HG02678 (cell line): ENCODE measurements around the gene SLC6A6.
A peak's percentile ranks its signal among the peaks of the same experiment; 100 is the strongest.

ENCODE experiments used
- ATAC-seq: cut with Tn5 transposase; IDR thresholded peaks from one replicate; pipeline ENCODE4 v1.9.1; 2021; ENCODE audit warnings: mild to moderate bottlenecking, moderate library complexity; ENCODE audit not compliant: unreplicated experiment

Gene SLC6A6

DNA sequence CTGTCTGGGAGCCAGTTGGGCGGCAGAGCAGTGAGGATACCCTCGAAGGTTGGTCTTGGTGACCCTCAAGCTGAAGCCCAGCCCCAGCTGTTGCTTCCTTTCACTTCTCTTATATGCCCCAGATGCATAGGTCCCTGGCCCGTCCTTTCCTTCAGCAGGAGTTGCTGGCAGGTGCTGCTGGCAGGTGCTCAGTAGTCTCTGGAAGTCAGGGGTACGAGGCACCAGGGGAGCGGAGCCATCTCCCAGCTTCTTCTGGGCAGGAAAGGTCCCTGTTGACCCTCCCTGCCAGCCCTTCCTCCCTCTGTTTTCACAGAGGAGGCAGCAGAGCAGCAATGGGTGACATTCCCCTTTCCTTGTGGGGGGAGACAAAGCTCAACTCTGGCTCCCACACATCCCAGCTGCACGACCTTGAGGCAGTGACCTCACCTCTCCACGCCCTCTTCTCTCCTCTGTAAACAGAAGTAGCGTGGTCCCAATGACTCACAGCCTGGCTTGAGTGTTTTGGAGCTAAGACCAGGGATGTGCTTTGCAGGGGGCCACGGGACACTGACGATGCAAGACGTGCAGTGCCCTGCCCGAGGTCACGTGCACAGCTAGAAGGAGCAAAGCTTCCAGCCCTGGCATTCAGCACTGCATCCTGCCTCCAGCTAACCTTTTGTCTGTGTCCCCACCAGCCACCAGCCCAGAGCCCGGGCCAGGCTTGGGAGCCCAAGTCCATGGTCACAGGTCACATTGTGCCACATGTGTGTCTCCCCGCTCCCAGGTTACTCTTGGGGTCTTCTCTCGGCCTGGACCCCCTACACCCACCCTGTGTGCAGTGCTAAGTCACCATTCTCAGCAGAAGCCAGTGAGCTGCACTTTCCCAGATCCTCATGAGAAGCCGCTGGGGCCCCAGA is 49.7 kb downstream of the SLC6A6 start:
- no peak for ATAC-seq

DNA sequence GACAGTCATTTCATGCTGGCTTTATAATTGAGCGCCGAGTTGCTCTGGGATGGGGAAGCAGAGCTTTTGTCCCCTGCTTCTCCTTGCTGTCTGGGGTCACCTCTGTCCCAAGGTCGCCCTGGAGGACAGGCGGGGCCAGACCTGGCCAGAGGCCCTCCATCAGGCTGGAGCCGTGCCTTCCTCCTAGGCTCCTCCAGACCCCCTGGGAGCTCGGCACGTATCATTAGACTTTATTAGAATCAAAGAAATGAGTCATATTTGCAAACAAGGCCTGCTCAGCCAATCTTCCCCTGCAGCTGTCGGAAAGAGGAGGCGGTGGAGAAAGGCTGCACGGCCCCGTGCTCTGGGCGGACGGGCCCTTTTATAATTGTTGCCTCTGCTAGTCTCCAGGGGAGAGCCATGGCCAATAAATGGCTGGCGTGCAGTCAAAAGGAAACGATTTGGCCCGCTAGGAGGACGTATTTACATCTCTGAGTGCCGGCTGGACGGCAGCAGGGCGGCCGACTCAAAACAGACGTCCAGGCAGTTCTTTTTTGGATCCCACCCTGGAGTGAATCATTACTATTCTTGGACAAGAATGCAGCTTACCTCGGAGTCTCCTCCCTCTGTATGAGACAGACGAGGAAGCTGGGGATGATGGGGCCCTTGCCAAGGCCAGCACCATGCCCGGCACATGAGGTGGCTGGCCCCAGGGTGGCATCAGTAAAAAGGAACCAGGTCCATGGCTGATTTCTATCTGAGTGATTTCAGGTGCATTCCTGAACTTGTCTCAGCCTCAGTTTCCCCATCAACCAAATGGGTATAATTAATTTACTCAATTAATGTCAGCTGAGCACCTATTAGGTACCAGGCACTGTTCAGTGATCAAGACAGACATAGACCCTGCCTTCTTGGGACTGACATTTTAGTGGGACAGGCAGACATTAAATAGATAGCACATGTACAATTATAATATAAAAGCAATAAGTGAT is 50.6 kb downstream of the SLC6A6 start:
- no peak for ATAC-seq

DNA sequence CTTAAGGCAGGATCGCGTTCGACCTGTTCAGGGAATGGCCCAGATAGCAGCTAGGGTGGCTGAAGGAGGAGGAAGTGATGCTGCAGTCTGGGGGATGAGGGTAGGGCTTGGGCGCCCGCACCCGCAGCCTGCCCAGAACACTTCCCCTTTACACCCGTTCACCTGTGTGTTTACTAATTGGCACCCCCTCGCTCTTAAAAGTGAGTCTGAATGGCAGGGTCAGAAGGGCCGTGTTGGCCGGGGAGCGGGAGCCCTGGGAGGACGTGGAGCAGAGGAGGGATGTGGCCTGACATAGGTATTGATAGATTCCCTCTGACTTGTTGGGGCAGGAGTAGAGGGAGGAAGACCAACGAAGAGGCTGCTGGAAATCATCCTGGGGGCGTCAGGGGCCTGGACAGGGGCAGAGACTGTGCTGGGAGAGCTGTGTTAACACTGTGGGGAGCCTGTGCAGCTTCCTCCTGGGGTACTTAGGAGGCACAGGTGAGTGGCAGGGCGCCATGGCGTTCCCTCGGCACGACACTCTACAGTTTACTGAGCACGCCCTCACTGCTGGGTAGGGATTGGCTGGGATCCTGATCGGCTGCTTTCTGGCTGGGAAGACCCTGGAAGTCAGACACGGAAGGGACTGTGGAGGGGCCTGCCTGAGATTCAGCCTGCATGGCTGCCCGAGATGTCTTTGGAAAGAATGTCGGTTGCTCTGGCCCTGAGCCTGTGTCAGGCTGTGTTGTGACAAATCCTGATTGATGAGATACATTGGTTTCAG is 51.7 kb downstream of the SLC6A6 start:
- ATAC-seq: no peak

DNA sequence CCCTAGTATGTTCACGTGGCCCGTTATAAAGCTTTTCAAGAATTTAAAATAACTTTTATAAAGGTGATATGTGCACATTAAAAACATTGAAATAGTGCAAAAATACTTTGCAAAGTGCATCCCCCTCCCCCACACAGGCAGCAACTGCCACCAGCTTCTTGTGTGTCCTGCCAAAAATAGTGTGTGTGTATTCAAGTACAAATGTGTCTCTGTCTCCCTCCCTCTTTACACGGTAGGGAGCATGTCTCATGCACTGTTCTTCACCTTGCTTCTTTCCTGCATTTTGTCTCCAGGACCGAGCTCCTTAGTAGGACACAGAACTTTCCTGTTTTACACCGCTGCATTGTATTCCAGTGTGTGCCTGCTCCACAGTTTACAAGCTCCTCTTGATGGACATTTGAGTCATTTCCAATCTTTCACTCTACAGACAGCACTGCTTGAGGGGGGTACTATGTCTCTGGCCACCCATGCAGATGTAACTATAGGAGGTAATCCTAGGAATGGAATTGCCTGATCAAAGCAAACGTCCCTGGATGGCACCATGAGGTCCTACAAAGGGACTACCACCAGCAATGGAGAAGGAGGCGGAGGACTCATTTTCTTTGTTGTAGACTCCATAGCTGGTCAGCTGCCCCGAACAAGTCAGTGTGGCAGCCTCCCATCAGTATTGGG is 52.4 kb downstream of the SLC6A6 start:
- no peak for ATAC-seq

DNA sequence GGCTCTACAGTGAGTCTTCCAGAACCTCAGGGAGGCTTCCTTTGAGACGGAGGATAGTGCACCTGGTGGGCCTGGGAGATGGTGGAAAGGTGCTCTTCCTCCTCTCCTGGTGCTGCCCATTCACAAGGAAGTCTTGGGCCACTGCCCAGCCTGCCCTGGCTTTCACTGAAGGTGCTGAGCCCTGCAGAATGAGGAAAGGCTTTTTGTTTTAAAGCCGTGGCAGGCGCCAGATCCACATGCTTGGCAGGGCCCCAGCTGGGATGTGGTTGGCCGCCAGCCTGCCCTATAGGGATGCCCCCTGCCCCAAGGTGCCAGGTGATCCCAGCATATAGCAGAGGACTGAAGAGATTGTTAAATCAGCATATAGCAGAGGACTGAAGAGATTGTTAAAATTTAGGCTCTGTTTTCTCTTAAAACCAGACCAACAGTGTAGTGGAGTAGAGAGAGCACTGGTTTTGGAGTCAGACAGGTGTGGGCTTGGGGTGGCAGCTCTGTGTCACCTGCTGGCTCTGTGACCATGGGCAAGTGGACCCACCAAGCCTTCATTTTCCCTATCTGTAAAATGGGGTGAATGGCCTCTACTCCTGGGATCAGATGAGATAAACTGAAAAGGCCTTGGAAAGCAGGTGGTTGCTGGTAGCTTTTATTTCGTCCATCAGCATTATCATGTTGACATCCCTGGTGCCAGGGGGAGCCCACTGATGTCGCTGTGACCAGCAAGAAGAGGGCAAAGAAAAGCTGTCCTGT is 53.3 kb downstream of the SLC6A6 start:
- no peak for ATAC-seq

DNA sequence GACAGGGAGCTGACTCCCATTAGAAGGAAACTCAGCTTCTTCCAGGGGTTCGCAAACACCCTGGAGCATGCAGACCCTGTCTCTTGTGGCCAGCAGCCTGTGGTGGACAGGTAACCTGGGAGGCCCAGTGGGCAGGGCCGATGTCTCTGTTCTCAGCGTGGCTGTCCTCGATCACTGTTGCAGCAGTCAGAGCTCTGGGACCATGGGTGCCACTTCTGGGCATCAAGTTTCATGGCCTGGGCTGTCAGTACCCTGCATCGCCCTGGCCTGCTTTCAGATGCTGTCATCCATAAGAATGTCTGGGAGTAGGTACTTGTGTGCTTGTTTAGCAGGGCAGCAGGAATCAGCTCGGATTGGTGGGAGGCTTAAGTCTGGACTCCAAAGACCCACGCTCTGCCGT is 54.4 kb downstream of the SLC6A6 start:
- ATAC-seq: no peak

DNA sequence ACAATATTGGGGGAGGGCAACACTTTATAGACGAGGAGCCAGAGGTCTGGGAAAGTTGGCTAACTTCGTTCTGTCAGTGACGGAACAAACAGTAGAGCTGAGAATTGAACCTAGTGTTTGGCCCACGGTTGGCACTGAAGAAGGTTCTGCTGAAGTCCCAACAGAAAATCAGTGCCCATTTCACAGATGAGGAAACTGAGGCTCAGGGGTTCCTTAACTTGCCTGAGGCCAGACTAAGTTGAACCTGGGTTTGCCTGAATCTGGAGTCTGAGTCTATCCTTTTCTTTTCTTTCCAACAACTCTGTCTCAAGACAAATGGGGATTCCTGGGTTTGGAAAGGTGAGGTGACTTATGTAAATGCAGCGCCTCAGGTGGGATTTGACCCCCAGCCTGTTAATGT is 55.1 kb downstream of the SLC6A6 start:
- ATAC-seq: no peak

DNA sequence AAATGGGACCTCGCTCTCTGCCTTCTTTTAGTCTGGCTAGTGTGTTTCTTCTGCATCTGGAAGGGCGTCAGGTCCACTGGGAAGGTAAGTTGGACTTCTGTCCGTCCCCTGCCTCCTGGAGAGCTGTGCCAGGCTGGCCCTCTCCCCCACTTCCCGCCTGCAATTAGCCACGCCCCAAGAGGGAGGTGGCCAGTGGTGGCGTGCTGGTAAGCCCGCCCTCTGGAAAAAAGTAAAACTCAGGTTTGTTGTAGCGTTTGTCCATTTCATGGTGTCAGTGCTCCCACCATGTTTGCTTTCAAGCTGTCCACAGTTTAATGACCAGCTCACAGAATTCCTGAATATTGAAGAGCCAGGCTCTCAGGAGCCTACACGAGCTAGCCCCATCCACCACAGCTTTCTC is 55.6 kb downstream of the SLC6A6 start:
- no peak for ATAC-seq

DNA sequence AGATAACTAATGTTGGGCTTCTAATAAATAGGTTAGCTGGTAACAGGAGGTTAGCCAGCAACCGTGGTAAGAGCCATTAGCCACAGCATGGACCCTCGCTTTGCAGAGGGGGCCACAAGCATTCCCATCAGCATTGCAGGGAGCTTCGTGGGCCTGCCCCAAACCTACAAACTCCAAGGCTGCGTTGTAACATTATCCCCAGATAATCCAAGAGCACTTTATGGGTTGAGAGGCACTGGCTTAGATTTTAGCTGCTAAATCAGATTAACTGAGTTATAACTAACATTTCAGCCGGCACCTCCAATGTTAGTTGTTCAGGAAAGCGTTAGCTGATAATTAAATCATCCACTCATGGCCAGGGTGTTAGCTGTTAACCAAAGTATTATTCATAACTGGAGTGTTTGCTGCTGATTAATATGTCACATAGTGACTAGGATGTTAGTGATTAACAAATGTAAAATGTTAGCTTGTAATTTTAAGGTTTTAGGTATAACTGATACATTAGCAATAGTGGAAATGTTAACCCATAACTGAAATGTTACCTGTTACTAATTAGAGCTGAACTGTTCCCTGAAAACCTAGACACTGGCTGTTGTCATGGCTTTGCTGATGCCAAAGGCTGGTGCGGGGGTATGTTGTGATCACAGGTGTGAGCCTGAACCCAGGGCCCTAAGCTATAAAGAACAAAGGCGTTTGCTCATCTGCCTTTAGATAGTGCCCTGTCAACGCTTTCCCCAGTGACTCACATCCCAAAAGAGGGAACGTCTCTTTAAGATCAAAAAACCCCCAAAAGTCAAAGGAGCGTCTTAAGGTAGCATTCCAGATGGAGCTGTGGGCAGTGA is 56.2 kb downstream of the SLC6A6 start:
- ATAC-seq: peak; percentile 50

DNA sequence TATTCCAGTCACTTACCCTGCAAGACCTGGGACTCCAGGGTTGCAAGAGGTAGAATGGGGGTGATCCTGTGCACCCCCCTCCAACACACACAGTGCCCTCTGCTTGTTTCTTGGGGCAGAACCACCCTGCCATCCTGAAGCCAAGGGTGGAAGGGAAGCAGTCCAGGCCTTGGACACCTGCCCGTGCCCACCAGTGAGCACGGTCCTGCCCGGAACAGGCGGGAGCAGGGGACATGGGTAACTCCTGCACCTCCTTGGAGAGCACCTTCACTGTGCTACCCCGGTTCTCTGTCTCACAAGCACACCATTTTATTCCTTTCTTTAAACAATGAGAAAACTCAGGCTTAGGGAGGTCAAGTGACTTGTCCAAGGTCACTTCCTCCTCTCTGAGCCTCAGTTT is 57.0 kb downstream of the SLC6A6 start:
- no peak for ATAC-seq

DNA sequence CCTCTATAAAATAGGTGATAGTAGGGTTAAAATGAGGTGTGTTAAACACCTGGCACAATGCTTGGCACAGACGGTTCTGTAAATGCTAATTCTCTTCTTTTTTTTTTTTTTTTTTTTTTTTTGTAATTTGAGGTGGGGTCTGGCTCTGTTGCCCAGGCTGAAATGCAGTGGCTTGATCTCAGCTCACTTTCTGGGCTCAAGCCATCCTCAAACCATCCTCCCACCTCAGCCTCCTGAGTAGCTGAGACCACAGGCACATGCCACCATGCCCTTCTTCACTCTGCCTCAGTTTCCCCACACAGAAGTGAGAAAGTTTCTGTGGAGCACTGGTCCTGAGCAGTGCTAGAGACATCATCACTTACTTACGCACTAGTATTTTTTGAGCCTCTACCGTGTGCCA is 57.4 kb downstream of the SLC6A6 start:
- no peak for ATAC-seq

DNA sequence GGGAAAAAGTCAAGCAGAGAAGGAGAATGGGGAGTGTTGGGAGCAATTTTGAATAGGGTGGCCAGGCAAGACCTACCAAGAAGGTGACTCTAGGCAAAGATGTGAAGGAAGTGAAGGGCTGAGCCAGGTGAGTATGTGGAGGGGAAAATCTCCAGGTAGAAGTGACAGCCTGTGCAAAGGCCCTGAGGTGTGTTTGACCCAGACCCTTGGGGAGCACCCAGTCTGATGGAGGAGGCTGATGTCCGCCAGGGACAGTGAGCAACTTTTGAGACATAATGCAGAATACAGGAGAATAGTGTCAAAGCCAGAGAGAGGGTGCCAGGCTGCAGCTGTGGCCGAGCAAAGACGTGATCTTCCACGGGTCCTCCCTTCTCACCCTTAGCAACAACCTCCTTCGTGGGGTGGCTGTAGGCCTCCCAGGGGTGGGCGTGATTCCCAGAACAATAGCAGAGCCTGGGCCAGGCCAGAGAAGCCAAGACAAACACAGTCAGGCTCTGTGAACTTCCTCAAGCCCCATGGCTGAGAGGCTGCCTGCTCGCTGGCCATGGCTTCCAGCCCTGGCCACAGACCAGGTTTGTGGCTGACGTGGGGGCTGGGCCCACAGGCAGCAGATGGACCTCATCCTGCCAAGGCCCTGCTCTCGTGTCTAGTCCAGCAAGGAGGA is 58.1 kb downstream of the SLC6A6 start:
- ATAC-seq: no peak

DNA sequence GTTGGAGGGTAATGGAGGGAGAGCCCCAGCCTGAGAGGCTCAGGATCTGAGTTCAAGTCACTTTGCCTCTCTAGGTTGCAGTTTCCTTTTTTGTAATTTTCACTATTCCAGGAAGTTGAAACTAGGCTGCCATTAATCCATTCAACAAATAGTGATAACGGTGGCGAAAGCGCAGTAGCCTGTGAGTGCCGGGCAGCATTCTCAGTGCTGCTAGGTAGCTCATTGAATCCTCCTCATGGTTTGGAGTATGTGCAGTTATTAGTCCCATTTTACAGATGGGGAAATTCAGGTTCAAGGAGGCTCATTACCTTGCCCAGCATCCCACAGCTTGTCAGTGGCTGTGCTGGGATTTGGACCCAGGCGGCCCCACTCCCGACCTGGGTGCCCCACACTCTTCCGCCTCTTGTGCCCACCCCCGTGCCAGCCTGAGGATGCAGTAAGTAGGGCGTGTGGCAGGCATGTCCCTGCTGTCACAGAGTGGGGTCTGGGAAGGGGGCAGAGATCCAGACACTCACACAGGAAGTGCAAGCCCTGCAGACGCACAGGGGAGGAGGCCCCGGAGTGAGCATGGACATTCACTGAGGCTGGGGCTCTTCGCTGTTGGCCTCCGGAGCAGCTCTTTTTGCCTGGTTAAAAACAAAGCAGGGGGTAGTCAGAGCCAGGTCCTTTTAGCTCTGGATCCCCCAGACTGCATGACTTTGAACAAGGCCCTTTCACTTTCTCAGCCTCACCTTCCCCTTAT is 58.8 kb downstream of the SLC6A6 start:
- no peak for ATAC-seq

DNA sequence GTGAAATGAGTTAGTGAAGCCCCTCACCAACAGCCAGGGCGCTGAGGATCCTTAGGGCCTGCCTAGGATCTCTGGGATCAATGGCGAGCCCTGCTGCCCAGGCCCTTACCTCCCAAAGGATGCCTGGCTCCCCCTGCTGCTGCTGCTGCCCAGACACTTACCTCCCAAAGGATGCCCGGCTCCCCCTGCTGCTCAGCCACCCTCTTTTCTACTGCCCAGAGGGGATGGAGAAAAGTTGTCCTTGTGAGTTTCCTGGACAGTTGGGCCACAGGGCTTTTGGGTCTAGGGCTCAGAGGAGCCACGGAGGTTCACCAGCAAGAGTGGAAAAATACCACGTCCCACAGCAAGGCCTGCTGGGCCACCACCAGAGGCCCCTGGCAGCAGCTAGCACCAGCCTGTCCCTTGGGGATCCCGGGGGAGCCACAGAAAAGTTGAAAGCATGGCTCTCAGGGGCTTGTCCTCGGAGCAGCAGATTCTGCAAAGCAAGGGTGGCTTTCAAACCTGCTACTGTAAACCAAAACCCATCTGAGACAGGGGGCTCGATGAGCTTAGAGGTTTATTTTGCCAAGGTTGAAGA is 59.4 kb downstream of the SLC6A6 start:
- no peak for ATAC-seq

DNA sequence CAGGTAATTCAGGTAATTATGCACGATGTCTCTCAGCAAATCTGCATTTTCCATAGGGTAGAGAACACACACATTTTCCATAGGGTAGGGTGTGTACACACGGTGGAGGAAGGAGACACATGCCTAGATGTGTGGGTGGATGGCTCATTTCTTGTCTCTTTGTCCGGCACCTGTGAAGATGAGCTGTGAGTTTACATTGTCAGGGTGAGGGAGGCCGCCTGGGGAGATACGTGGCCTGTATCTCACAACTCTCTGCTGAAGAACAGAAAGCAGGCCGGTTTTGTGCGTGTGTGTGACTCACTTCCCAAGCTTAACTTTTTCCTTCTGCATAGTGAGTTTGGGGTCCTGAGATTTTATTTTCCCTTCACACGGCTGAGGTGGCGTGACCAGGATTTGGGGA is 60.3 kb downstream of the SLC6A6 start:
- ATAC-seq: no peak

DNA sequence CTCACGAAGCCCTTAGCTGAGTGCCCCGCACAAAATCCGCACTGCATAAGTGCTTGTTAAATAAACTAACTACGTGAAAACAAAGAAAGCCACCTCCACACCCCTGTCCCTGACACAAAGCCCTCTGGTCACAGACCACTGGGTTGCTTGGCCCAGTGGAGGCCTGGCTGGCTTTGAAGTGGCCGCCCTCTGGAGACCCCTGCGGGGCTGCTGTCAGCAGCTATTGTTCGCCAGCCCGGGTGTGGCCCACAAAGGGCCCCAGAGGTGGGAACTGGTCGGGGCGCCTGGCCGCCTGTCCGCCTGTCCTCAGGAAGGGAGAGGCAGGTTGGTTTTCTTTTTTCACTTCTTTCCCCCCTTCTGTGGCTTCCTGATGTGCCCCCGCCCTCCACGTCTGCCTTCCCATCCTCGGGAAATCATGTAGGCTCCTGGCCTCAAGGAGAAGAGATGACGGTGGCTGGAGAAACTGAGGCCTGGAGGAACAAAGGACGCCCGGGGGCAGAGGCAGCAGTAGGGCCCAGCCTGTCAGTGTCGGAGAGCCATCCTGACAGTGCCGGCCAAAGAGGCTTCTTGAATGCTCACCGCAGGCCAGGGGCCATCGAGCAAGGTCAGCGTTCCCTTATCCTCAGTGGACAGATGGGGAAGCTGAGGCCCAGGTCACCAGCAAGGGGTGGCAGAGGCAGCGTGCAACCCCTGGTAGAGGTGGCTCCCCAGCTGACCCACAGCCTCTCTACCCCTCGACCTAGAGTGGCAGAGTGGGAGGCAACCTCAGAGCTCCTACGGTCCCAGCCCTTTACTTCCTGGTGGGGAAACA is 61.1 kb downstream of the SLC6A6 start:
- ATAC-seq: no peak

DNA sequence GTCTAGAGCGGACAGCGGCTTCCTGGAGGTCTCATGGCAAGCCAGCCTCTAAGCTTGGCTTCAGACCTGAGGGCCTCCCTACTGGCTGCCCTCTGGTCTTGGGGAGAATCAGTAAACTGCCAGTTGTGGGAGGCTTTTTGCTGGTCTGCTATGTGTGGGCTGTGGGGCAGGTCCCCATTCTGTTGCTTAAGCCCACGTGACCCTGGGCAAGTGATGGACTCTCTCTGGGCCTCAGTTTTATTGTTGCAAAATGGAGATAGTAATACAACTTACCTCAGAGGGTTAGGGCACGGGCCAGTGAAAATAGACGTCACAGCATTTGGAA is 61.7 kb downstream of the SLC6A6 start:
- ATAC-seq: no peak
